ENCODE measurements around the gene ZNF276.

DNA sequence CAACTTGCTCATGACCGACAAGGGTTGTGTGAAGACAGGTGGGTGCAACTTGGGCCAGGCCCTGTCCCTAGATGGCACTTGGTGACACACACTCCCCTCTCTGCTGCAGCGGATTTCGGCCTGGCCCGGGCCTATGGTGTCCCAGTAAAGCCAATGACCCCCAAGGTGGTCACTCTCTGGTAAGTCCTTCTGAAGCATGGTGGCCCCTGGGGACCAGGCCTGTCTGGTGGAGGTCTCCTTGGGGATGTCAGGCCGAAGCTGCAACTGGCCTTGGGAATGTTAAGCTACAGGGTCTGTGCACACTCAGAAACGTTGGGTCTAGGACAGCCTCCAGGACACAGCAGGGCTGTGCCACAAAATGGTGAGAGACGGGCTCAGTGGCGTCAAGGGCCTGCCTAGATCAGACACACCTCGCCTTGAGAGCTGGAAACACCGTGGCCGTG lies 28.0 kb upstream of the ZNF276 start:
- TF ChIP-seq, protein P1, sequence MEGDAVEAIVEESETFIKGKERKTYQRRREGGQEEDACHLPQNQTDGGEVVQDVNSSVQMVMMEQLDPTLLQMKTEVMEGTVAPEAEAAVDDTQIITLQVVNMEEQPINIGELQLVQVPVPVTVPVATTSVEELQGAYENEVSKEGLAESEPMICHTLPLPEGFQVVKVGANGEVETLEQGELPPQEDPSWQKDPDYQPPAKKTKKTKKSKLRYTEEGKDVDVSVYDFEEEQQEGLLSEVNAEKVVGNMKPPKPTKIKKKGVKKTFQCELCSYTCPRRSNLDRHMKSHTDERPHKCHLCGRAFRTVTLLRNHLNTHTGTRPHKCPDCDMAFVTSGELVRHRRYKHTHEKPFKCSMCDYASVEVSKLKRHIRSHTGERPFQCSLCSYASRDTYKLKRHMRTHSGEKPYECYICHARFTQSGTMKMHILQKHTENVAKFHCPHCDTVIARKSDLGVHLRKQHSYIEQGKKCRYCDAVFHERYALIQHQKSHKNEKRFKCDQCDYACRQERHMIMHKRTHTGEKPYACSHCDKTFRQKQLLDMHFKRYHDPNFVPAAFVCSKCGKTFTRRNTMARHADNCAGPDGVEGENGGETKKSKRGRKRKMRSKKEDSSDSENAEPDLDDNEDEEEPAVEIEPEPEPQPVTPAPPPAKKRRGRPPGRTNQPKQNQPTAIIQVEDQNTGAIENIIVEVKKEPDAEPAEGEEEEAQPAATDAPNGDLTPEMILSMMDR (IDR thresholded peaks at IDR 0.05), result no peak
- TF ChIP-seq YY1 (IDR thresholded peaks at IDR 0.05; ENCODE audit: low read depth), result no peak
- no peak for TF ChIP-seq EP300 (IDR thresholded peaks at IDR 0.05; ENCODE audit: borderline replicate concordance in 1 of 2, low read depth in 1 of 2, low read length in 1 of 2)
- no peak for TF ChIP-seq POLR2AphosphoS5 (IDR thresholded peaks at IDR 0.05; ENCODE audit: low read depth, low read length)
- TF ChIP-seq NFIC (IDR thresholded peaks at IDR 0.05; ENCODE audit: borderline replicate concordance), result no peak
- no peak for TF ChIP-seq RAD21 (IDR thresholded peaks at IDR 0.05; ENCODE audit: low read length)
- TF ChIP-seq SMC3 (IDR thresholded peaks at IDR 0.05; ENCODE audit: low read depth, low read length), result no peak
- TF ChIP-seq GABPA (IDR thresholded peaks at IDR 0.05; ENCODE audit: low read depth), result no peak
- no peak for TF ChIP-seq RFX5 (IDR thresholded peaks at IDR 0.05; ENCODE audit: low read length)
- TF ChIP-seq, protein P2, sequence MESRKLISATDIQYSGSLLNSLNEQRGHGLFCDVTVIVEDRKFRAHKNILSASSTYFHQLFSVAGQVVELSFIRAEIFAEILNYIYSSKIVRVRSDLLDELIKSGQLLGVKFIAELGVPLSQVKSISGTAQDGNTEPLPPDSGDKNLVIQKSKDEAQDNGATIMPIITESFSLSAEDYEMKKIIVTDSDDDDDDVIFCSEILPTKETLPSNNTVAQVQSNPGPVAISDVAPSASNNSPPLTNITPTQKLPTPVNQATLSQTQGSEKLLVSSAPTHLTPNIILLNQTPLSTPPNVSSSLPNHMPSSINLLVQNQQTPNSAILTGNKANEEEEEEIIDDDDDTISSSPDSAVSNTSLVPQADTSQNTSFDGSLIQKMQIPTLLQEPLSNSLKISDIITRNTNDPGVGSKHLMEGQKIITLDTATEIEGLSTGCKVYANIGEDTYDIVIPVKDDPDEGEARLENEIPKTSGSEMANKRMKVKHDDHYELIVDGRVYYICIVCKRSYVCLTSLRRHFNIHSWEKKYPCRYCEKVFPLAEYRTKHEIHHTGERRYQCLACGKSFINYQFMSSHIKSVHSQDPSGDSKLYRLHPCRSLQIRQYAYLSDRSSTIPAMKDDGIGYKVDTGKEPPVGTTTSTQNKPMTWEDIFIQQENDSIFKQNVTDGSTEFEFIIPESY (IDR thresholded peaks at IDR 0.05; ENCODE audit: borderline replicate concordance, low read depth), result no peak
- TF ChIP-seq, protein P3, sequence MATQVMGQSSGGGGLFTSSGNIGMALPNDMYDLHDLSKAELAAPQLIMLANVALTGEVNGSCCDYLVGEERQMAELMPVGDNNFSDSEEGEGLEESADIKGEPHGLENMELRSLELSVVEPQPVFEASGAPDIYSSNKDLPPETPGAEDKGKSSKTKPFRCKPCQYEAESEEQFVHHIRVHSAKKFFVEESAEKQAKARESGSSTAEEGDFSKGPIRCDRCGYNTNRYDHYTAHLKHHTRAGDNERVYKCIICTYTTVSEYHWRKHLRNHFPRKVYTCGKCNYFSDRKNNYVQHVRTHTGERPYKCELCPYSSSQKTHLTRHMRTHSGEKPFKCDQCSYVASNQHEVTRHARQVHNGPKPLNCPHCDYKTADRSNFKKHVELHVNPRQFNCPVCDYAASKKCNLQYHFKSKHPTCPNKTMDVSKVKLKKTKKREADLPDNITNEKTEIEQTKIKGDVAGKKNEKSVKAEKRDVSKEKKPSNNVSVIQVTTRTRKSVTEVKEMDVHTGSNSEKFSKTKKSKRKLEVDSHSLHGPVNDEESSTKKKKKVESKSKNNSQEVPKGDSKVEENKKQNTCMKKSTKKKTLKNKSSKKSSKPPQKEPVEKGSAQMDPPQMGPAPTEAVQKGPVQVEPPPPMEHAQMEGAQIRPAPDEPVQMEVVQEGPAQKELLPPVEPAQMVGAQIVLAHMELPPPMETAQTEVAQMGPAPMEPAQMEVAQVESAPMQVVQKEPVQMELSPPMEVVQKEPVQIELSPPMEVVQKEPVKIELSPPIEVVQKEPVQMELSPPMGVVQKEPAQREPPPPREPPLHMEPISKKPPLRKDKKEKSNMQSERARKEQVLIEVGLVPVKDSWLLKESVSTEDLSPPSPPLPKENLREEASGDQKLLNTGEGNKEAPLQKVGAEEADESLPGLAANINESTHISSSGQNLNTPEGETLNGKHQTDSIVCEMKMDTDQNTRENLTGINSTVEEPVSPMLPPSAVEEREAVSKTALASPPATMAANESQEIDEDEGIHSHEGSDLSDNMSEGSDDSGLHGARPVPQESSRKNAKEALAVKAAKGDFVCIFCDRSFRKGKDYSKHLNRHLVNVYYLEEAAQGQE (IDR thresholded peaks at IDR 0.05; ENCODE audit: low read depth, low read length), result no peak
- TF ChIP-seq, protein P4, sequence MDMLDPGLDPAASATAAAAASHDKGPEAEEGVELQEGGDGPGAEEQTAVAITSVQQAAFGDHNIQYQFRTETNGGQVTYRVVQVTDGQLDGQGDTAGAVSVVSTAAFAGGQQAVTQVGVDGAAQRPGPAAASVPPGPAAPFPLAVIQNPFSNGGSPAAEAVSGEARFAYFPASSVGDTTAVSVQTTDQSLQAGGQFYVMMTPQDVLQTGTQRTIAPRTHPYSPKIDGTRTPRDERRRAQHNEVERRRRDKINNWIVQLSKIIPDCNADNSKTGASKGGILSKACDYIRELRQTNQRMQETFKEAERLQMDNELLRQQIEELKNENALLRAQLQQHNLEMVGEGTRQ (IDR thresholded peaks at IDR 0.05; ENCODE audit: borderline replicate concordance, low read depth, low read length), result no peak

Data from SK-N-SH (cell line).